Heart right ventricle (tissue), 16 donors: ENCODE results near the gene KIAA0408. TPM values are rescaled to one million over a fixed set of nuclear protein-coding genes. Genes with fewer than 3 reads are reported as not detected.
A peak's percentile ranks its signal among the peaks of the same experiment; 100 is the strongest.

Experiments
- ATAC-seq, 8 donors: fragments of 200-7000 bp; cut with Tn5 transposase; one replicate each; pipeline ENCODE4 v1.9.1; 2020; ENCODE audit warnings: mild to moderate bottlenecking in 8 of 8, moderate library complexity in 8 of 8, moderate number of reproducible peaks in 1 of 8
- DNase-seq, 2 donors: peaks; one replicate each; pipeline ENCODE4 v3.0.0-alpha.2; 2020
- H3K27ac ChIP-seq, 10 donors: fragments of 200-600 bp; sonication (generic) in 2 of 10; one replicate each; pipeline versions ENCODE4 v1.5.0 to v1.8.0; 2020 to 2022; ENCODE audit warnings: mild to moderate bottlenecking in 3 of 10
- H3K27me3 ChIP-seq, 7 donors: fragments of 200-600 bp; one replicate each; pipeline ENCODE4 v1.8.0; 2021 to 2022; ENCODE audit warnings: mild to moderate bottlenecking in 2 of 7
- H3K36me3 ChIP-seq, 9 donors: fragments of 200-600 bp; sonication (generic) in 1 of 9; one replicate each; pipeline versions ENCODE4 v1.5.0 to v1.8.0; 2020 to 2022; ENCODE audit warnings: mild to moderate bottlenecking in 2 of 9
- H3K4me1 ChIP-seq, 9 donors: fragments of 200-600 bp; sonication (generic) in 1 of 9; one replicate each; pipeline versions ENCODE4 v1.5.0 to v1.8.0; 2020 to 2022; ENCODE audit warnings: mild to moderate bottlenecking in 4 of 9
- H3K4me3 ChIP-seq, 10 donors: fragments of 200-600 bp; sonication (generic) in 2 of 10; one replicate each; pipeline versions ENCODE4 v1.5.0 to v1.8.0; 2020 to 2022; ENCODE audit warnings: mild to moderate bottlenecking in 7 of 10, moderate library complexity in 2 of 10
- H3K9me3 ChIP-seq, 11 donors: fragments of 200-600 bp in 10 of 11; sonication (generic) in 2 of 11; one replicate each; pipeline versions ENCODE4 v1.5.0 to v1.8.0; 2013 to 2022; ENCODE audit warnings: mild to moderate bottlenecking in 2 of 11, control low read depth in 1 of 11, moderate library complexity in 1 of 11
- WGBS, 2 donors: extraction: QIAGEN DNeasy Blood & Tissue Kit; methylation state at CpG; one replicate each; pipeline ENCODE4 v1.1.7; 2013; ENCODE audit warnings: inconsistent platforms in 1 of 2; 5-methylcytosine and 5-hydroxymethylcytosine counted together
- intact Hi-C, 10 donors: fragments of 100-400 bp; cut with DNase I; formaldehyde crosslinking; loops; one replicate each; pipeline versions ENCODE4 v1.11.1 to v1.14.2; 2022
- polyA plus RNA-seq, 2 donors: library from polyadenylated mRNA; stranded (reverse); fragments of 200-250 nt; gene quantifications; one replicate each; pipeline ENCODE4 v1.2.3, GENCODE V29; 2013
- total RNA-seq, 10 donors: library from RNA; stranded (reverse); fragmentation: NEBNext Ultra II Directional in 3 of 10; extraction: Animal tissue kit (Norgen Biotek cat#: 25700) in 3 of 10; gene quantifications; one replicate each; pipeline versions ENCODE4 v1.2.1 to v1.2.4, GENCODE V29; 2021 to 2023
- TF ChIP-seq, protein P1 (sequence below), 9 donors: fragments of 200-600 bp; sonication (generic) in 2 of 9; IDR thresholded peaks; one replicate each; pipeline versions ENCODE4 v1.5.0 to v1.8.0; 2021 to 2022; ENCODE audit warnings: antibody characterized with exemption in 9 of 9, mild to moderate bottlenecking in 5 of 9, moderate library complexity in 1 of 9
- donor health status: Arrhythmogenic right ventricular cardiomyopathy.
- donor health status: ischemic (EF 13 %, LVEDD 7.1; RV severe dilation, severe dysfunction).
- donor health status: healthy with polysubstance abuse.
- donor health status: DM: no; HTN: yes; CAD: no.
- donor health status: DM: no; HTN: no; CAD: no.
- donor health status: ischemic (EF 25% LVEDD 6.9; RV normal size, moderate dysfunction).
- donor health status: ischemic (EF 25% LVEDD 5.7; RV mildly dilated, moderate dysfunction).
- donor health status: healthy.
- donor health status: DM: yes; HTN: yes; CAD: no.
- donor health status: Ischemic cardiomyopathy.
- donor health status: ischemic (EF 35%, LVEDD 5.7; RV mildly dilated, moderate dysfunction).
- donor health status: nonischemic (EF 11% LVEDD 7.7; RV severe dilation, severe dysfunction).
- donor health status: DM: yes; HTN: yes; CAD: no.
- donor health status: PGD.
- donor health status: ischemic (EF 29% LVEDD 5.4; RV normal size, mild dysfunction).
- donor health status: nonischemic (EF 23%, LVEDD 6.1; RV moderate dilation, normal function).

The KIAA0408 gene
- total and polyA plus RNA-seq, 12 donors, result 0.27 to 3.2 (median 1.3) TPM

DNA sequence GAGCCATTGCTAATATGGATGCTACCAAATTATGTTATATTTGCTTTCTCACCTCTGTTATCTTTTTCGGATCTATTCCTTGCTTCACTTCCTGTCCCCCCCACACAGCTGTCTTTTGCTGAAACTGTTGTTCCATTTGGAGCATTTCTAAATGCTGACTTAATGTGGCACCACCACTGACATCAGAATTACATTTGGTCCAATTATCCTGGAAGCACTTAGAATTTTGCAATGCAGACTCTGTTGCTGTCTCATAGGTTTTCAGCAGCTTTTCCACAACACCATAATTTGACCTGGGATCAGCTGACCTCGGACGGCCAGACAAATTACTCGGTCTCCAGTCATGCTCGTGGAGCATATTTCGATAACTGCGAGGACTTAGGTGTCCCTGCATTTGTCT, 12.8 kb downstream of the KIAA0408 start:
- ATAC-seq (no peak), DNase-seq (no peak)
- Histone ChIP-seq H3K4me1 (no peaks in the 10 kb centered on the region), H3K27me3 (no peaks in the 10 kb centered on the region), H3K4me3 (no peak overlapping the region), H3K36me3 (peaks cover 0 to 32% (median 0%) of the 10 kb centered on the region in 9 donors), H3K27ac (no peak overlapping the region), H3K9me3 (no peaks in the 10 kb centered on the region)
- intact Hi-C loops, result no loop called here
- TF ChIP-seq, protein P1, sequence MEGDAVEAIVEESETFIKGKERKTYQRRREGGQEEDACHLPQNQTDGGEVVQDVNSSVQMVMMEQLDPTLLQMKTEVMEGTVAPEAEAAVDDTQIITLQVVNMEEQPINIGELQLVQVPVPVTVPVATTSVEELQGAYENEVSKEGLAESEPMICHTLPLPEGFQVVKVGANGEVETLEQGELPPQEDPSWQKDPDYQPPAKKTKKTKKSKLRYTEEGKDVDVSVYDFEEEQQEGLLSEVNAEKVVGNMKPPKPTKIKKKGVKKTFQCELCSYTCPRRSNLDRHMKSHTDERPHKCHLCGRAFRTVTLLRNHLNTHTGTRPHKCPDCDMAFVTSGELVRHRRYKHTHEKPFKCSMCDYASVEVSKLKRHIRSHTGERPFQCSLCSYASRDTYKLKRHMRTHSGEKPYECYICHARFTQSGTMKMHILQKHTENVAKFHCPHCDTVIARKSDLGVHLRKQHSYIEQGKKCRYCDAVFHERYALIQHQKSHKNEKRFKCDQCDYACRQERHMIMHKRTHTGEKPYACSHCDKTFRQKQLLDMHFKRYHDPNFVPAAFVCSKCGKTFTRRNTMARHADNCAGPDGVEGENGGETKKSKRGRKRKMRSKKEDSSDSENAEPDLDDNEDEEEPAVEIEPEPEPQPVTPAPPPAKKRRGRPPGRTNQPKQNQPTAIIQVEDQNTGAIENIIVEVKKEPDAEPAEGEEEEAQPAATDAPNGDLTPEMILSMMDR (IDR thresholded peaks at IDR 0.05), result no peak
- 84 to 90% methylated on average over 7 of the region's 7 CpGs for WGBS, 2 donors

DNA sequence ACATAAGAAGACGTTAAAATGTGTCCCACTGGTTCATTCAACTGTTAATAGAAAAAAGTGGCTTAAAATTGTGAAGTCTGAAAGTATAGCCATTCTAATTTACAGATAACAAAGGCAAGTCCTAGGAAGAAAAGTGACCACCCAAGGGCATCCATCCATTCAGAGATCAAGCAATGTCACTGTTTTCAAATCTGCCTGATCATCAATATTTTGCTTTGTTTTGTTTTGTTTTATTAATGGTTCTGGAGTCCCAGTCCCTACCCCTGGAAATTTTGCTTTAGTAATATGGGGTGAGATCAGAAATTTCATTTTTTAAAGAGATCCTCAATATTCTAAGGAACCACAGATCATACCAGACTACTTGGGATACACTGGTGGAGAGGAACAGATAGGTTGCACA, 17.3 kb downstream of the KIAA0408 start:
- Histone ChIP-seq H3K9me3 (no peaks in the 10 kb centered on the region), H3K4me3 (no peak overlapping the region), H3K4me1 (no peaks in the 10 kb centered on the region), H3K36me3 (peaks cover 0 to 15% (median 0%) of the 10 kb centered on the region in 9 donors), H3K27ac (no peak overlapping the region), H3K27me3 (no peaks in the 10 kb centered on the region)
- ATAC-seq, result no peak
- no peak for DNase-seq
- TF ChIP-seq, protein P1 (IDR thresholded peaks at IDR 0.05), result no peak
- 79 to 82% methylated on average over 1 of the region's 1 CpG for WGBS, 2 donors
- intact Hi-C loops, result no loop called here

DNA sequence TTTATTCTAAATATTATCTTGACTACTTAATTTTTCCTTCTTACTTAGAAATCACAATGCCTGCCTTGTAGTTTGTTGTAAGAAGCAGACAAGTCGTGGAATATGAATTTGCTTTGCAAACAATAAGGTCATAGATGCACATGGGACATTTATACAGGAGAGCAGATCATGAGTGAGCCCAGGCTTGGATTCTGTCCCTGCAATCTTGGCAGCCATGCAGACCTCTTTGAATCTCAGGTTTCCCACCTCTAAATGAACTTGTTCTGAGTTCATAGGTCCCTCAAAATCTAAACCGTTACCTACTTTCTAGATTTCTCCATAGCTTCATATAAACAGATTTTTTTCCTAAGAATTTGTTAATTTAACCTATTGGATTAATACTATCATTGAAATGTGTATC, 19.5 kb downstream of the KIAA0408 start:
- Histone ChIP-seq H3K4me1 (no peaks in the 10 kb centered on the region), H3K4me3 (no peak overlapping the region), H3K27me3 (no peaks in the 10 kb centered on the region), H3K36me3 (peaks cover 0 to 6% (median 0%) of the 10 kb centered on the region in 9 donors), H3K9me3 (no peaks in the 10 kb centered on the region), H3K27ac (no peak overlapping the region)
- no peak for ATAC-seq
- WGBS, 2 donors, result 35 to 50% methylated on average over 2 of the region's 2 CpGs
- TF ChIP-seq, protein P1 (IDR thresholded peaks at IDR 0.05), result no peak
- DNase-seq, result no peak
- intact Hi-C loops, result no loop called here

DNA sequence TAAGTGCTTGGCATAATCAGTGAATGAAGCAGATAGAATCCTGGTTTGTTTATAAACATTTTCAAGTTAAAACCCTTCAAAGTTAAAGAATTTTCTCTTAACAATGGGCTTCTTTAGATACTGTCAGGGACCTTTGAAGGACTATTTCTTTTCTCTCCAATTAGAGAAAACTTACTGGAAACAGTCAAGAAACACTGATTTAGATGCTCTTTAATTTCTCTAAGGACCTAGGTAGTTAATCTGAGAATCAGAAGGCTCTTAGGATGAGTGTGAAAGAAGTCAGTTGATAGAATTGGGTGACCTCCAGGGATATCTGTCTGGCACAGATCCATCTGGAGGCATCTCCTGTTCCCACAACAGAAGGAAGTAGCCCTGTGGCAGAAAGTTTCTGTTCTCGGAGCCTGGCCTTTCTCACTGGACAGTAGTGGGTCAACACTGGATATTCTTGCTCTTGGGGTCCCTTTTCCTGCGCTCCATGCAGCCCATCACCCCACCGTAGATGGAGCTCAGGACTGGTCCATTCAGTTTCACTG, 22.5 kb downstream of the KIAA0408 start:
- peak in 1 of 8 donors; percentile 35 for ATAC-seq
- Histone ChIP-seq H3K36me3 (no peaks in the 10 kb centered on the region), H3K27me3 (no peaks in the 10 kb centered on the region), H3K4me3 (no peak overlapping the region), H3K27ac (no peak overlapping the region), H3K4me1 (no peaks in the 10 kb centered on the region), H3K9me3 (no peaks in the 10 kb centered on the region)
- no peak for DNase-seq
- TF ChIP-seq, protein P1 (IDR thresholded peaks at IDR 0.05), result no peak
- intact Hi-C loops, result no loop called here
- 62 to 72% methylated on average over 3 of the region's 3 CpGs for WGBS, 2 donors
